ENCODE data around the gene TRAPPC2. TPM values are rescaled to one million over a fixed set of nuclear protein-coding genes. Genes with fewer than 3 reads are reported as not detected.
A peak's percentile ranks its signal among the peaks of the same experiment; 100 is the strongest.

The TRAPPC2 gene
- total RNA-seq, 1 donor from 2014 or later, result 25.8 TPM

DNA sequence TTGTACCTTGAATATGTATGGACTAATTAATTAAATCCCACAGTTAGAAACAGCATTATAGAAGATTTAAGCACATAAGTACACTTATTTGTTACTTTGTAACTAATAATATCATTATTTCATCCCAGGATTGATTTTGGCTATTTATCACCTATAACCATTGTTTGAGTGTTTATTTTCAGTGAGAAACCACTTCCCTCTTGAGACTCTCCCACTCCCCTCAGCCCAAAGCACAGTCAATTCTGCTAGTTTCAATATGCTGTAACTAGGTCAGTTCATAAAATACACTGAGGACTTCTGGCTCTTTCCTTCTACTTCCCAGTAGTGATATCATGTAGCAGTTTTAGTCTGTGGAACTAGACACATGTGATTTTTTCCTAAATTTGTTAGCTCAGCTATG lies 16.4 kb upstream of the TRAPPC2 start:
- DNase-seq, result no peak
- TF ChIP-seq, protein P1, sequence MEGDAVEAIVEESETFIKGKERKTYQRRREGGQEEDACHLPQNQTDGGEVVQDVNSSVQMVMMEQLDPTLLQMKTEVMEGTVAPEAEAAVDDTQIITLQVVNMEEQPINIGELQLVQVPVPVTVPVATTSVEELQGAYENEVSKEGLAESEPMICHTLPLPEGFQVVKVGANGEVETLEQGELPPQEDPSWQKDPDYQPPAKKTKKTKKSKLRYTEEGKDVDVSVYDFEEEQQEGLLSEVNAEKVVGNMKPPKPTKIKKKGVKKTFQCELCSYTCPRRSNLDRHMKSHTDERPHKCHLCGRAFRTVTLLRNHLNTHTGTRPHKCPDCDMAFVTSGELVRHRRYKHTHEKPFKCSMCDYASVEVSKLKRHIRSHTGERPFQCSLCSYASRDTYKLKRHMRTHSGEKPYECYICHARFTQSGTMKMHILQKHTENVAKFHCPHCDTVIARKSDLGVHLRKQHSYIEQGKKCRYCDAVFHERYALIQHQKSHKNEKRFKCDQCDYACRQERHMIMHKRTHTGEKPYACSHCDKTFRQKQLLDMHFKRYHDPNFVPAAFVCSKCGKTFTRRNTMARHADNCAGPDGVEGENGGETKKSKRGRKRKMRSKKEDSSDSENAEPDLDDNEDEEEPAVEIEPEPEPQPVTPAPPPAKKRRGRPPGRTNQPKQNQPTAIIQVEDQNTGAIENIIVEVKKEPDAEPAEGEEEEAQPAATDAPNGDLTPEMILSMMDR (IDR thresholded peaks at IDR 0.05; ENCODE audit: partially characterized antibody, unreplicated experiment), result no peak
- no peaks in the 10 kb centered on the region for H3K9me3 Mint-ChIP-seq (ENCODE audit: unreplicated experiment)
- H3K27ac Mint-ChIP-seq (ENCODE audit: unreplicated experiment), result no peak overlapping the region
- H3K36me3 Mint-ChIP-seq (ENCODE audit: unreplicated experiment), result no peaks in the 10 kb centered on the region
- no peaks in the 10 kb centered on the region for H3K27me3 Mint-ChIP-seq (ENCODE audit: unreplicated experiment)
- no peak overlapping the region for H3K4me3 Mint-ChIP-seq (ENCODE audit: unreplicated experiment)
- H3K4me1 Mint-ChIP-seq (ENCODE audit: low read depth, unreplicated experiment), result no peaks in the 10 kb centered on the region

DNA sequence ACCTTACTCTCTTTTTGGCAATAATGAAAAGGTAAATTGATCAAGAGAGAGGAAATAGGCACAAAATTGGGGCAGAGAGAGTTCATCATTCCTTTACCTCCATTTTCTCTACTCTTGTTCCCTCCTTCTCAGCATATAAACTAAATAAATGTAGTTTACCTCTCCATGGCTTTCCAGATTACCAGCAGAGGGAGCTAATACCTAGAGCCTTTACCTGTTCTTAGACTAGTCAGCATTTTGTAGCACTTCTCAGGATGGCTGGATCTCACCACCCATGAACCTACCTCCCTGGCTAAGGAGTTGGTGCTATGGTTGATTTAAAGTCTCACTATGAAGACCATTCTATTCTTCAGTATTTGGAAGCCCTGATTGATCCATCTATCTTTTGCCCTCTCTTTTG lies 15.8 kb upstream of the TRAPPC2 start:
- H3K27me3 Mint-ChIP-seq (ENCODE audit: unreplicated experiment), result no peaks in the 10 kb centered on the region
- TF ChIP-seq, protein P1 (IDR thresholded peaks at IDR 0.05; ENCODE audit: partially characterized antibody, unreplicated experiment), result no peak
- DNase-seq, result no peak
- no peak overlapping the region for H3K4me3 Mint-ChIP-seq (ENCODE audit: unreplicated experiment)
- H3K9me3 Mint-ChIP-seq (ENCODE audit: unreplicated experiment), result no peaks in the 10 kb centered on the region
- no peaks in the 10 kb centered on the region for H3K4me1 Mint-ChIP-seq (ENCODE audit: low read depth, unreplicated experiment)
- H3K36me3 Mint-ChIP-seq (ENCODE audit: unreplicated experiment), result no peaks in the 10 kb centered on the region
- H3K27ac Mint-ChIP-seq (ENCODE audit: unreplicated experiment), result no peak overlapping the region

DNA sequence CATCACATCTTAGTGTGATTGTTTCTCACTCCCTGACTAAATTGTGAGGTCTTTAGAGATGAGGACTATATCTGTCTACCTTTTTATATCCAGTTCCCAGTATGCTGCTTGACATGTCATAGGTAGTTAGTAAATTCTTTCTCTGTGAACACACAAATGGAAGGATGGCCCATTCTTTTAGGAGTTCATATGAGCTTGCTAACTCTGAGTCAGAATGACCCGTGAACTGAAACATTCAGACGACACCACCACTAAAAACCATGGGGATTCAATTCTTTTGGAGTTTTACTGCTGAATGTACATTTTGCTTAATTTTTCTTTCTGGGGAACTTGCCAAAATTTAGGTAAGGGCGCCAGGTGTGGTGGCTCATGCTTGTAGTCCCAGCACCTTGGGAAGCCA lies 14.1 kb upstream of the TRAPPC2 start:
- Mint-ChIP-seq H3K36me3 (ENCODE audit: unreplicated experiment) (no peaks in the 10 kb centered on the region), H3K4me3 (ENCODE audit: unreplicated experiment) (no peak overlapping the region), H3K4me1 (ENCODE audit: low read depth, unreplicated experiment) (no peaks in the 10 kb centered on the region), H3K27me3 (ENCODE audit: unreplicated experiment) (no peaks in the 10 kb centered on the region), H3K27ac (ENCODE audit: unreplicated experiment) (no peak overlapping the region), H3K9me3 (ENCODE audit: unreplicated experiment) (no peaks in the 10 kb centered on the region)
- TF ChIP-seq, protein P1 (IDR thresholded peaks at IDR 0.05; ENCODE audit: partially characterized antibody, unreplicated experiment), result no peak
- no peak for DNase-seq

DNA sequence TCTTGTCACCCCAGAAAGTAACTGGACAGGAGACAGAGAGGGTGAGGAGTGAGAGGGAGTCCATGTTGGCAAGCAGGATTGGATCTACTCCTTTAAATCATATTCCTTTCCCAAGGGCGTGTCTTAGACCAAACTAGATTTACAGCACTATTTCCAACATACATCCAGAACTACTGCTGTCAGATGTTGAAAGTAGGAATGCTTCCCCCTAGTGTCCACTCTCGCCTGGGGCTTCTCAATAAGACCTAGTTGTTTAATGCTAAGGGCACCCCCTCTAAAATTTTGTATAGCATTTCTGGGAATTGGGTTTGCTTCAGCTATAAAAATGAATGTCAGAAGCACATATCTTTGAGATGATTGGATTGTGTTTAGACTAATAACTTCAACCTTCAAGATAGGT lies 13.4 kb upstream of the TRAPPC2 start:
- DNase-seq, result peak; percentile 20
- H3K9me3 Mint-ChIP-seq (ENCODE audit: unreplicated experiment), result no peaks in the 10 kb centered on the region
- TF ChIP-seq, protein P1 (IDR thresholded peaks at IDR 0.05; ENCODE audit: partially characterized antibody, unreplicated experiment), result no peak

DNA sequence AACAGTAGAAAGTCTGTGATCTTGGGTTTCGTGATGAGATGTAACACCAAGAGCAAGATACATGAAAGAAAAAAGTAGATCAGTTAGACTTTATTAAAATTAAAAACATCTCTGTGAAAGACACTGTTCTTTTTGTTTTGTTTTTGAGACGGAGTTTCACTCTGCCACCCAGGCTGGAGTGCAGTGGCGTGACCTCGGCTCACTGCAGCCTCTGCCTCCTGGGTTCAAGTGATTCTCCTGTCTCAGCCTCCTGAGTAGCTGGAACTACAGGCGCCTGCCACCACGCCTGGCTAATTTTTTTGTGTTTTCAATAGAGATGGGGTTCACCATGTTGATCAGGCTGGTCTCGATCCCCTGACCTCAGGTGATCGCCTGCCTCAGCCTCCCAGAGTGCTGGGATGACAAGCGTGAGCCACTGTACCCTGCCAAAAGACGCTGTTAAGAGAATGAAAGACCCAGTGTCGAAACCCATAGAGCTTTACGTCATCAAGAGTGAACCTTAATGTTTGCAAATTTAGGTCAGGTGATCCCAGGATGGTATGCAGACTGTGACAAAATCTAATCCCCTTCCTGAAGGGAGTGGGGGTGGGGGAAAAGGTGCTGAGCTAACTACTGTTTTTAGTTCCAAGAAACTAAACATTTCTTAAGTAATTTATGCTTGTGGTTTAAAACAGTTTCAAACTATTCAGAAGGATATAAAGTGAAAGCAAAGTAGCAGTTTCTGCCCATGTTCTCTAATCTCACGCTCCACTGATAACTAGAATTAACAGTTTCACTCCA lies 8.2 kb upstream of the TRAPPC2 start:
- Mint-ChIP-seq H3K36me3 (ENCODE audit: unreplicated experiment) (no peaks in the 10 kb centered on the region), H3K9me3 (ENCODE audit: unreplicated experiment) (no peaks in the 10 kb centered on the region), H3K27me3 (ENCODE audit: unreplicated experiment) (no peaks in the 10 kb centered on the region), H3K4me1 (ENCODE audit: low read depth, unreplicated experiment) (no peaks in the 10 kb centered on the region), H3K27ac (ENCODE audit: unreplicated experiment) (no peak overlapping the region), H3K4me3 (ENCODE audit: unreplicated experiment) (no peak overlapping the region)
- no peak for DNase-seq
- TF ChIP-seq, protein P1 (IDR thresholded peaks at IDR 0.05; ENCODE audit: partially characterized antibody, unreplicated experiment), result no peak

More for the DNA sequence above, 13.4 kb upstream of the TRAPPC2 start:
- no peaks in the 10 kb centered on the region for H3K36me3 Mint-ChIP-seq (ENCODE audit: unreplicated experiment)
- H3K27me3 Mint-ChIP-seq (ENCODE audit: unreplicated experiment), result no peaks in the 10 kb centered on the region
- H3K4me1 Mint-ChIP-seq (ENCODE audit: low read depth, unreplicated experiment), result no peaks in the 10 kb centered on the region
- no peak overlapping the region for H3K4me3 Mint-ChIP-seq (ENCODE audit: unreplicated experiment)
- H3K27ac Mint-ChIP-seq (ENCODE audit: unreplicated experiment), result no peak overlapping the region

Measured in glutamatergic neuron (in vitro differentiated cells).